HepG2 (cell line): Measurements from ENCODE around the gene BCL2.

Source experiments
- POLR2AphosphoS5 ChIP-seq: IDR thresholded peaks from 2 replicates; pipeline ENCODE4 v1.6.1; 2012; ENCODE audit warnings: low read depth, low read length
- ZNF251 ChIP-seq: sonication (generic); formaldehyde crosslinking; IDR thresholded peaks from 2 replicates; pipeline ENCODE4 v1.9.0; 2021; ENCODE audit warnings: mild to moderate bottlenecking, missing genetic modification reagents

GRCh38 chr18:63099848-63100629, 219.5 kb downstream of the BCL2 start:
- no peak for TF ChIP-seq ZNF251 (CRISPR knock-in tag)
- TF ChIP-seq POLR2AphosphoS5, result no peak
